ENCODE results near the gene KAT8.

Gene KAT8

GRCh38 chr16:31131841-31132271 lies 14.4 kb downstream of the KAT8 start:
- no peaks in the 10 kb centered on the region for H3K27me3 ChIP-seq
- TF ChIP-seq, protein P1, sequence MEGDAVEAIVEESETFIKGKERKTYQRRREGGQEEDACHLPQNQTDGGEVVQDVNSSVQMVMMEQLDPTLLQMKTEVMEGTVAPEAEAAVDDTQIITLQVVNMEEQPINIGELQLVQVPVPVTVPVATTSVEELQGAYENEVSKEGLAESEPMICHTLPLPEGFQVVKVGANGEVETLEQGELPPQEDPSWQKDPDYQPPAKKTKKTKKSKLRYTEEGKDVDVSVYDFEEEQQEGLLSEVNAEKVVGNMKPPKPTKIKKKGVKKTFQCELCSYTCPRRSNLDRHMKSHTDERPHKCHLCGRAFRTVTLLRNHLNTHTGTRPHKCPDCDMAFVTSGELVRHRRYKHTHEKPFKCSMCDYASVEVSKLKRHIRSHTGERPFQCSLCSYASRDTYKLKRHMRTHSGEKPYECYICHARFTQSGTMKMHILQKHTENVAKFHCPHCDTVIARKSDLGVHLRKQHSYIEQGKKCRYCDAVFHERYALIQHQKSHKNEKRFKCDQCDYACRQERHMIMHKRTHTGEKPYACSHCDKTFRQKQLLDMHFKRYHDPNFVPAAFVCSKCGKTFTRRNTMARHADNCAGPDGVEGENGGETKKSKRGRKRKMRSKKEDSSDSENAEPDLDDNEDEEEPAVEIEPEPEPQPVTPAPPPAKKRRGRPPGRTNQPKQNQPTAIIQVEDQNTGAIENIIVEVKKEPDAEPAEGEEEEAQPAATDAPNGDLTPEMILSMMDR (IDR thresholded peaks at IDR 0.05; ENCODE audit: low read depth, low read length) = no peak
- peaks cover 31% of the 10 kb centered on the region for H3K4me1 ChIP-seq
- H3K9me3 ChIP-seq = no peaks in the 10 kb centered on the region
- H3K4me3 ChIP-seq (ENCODE audit: low read depth, low read length) = no peak overlapping the region
- no peak for DNase-seq
- peaks cover 11% of the 10 kb centered on the region for H3K36me3 ChIP-seq

DNA sequence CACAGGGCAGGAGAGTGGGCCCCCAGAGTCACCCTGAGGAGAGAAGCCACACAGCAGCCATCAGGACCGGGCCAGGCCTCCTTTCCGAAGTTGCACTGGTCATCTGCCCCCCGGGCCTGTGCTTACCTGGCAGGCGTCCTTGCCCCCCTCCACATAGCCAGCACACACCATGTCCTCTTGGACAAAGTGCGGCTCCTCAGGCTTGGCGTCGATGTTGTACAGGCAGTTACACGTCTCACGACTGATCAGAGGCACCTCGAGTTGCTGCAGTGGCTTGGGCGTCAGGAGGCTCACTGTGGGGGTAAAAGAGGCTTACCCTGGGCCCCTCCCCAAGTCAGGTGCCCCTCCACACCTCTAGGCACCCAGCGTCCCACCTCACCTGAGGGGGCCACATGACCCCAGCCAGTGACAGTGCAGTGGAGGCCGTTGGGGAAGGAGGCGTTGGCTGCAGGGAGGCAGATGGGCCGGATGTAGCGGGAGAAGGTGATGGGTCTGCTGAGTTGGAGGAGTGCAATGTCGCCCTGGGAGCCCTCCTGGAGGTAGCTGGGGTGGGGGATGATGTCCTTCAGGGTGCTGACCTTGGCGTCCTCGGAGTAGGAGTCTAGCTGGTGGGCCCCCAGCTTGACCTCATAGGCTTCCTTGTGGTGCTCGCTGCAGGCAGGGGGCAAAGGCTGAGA lies 15.0 kb downstream of the KAT8 start:
- no peak for DNase-seq
- Histone ChIP-seq H3K9me3 (no peaks in the 10 kb centered on the region), H3K27me3 (no peaks in the 10 kb centered on the region), H3K4me3 (ENCODE audit: low read depth, low read length) (no peak overlapping the region), H3K36me3 (peaks cover 11% of the 10 kb centered on the region), H3K4me1 (peaks cover 31% of the 10 kb centered on the region)
- TF ChIP-seq, protein P1 (IDR thresholded peaks at IDR 0.05; ENCODE audit: low read depth, low read length) = no peak

- H3K36me3 ChIP-seq = peaks cover 11% of the 10 kb centered on the region
- H3K27me3 ChIP-seq = no peaks in the 10 kb centered on the region
- H3K4me1 ChIP-seq = peaks cover 31% of the 10 kb centered on the region
- H3K4me3 ChIP-seq (ENCODE audit: low read depth, low read length) = no peak overlapping the region
- no peaks in the 10 kb centered on the region for H3K9me3 ChIP-seq
- TF ChIP-seq, protein P1 (IDR thresholded peaks at IDR 0.05; ENCODE audit: low read depth, low read length) = no peak
- no peak for DNase-seq
Measured at GRCh38 chr16:31133046-31133501, 15.6 kb downstream of the KAT8 start.

DNA sequence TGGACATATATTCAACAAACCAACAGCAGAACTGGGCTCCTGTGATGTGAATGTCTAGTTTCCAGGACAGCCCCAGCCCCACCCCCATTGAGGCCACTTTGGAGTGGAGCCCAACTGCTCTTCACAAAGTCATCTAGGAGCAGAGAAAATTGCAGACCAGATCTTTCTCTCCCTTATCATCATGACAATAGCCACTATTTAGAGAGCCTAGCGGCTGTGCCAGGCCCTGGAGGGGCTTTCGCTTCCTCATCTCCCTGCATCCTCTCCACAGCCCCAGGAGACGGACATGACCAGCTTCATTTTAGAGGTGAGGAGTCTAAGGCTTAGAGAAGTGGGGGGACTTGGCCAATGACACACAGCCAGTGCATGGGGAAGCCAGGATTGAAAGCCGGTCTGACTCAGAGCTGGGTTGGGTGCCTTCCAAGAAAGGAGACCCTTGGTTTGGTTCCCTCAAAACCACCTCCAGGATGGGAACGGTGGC lies 16.7 kb downstream of the KAT8 start:
- Histone ChIP-seq H3K4me3 (ENCODE audit: low read depth, low read length) (peak overlapping the region; percentile 46), H3K9me3 (no peaks in the 10 kb centered on the region), H3K4me1 (peaks cover 37% of the 10 kb centered on the region), H3K36me3 (peaks cover 11% of the 10 kb centered on the region), H3K27me3 (no peaks in the 10 kb centered on the region)
- DNase-seq = peak; percentile 84
- TF ChIP-seq, protein P1 (IDR thresholded peaks at IDR 0.05; ENCODE audit: low read depth, low read length) = no peak

DNA sequence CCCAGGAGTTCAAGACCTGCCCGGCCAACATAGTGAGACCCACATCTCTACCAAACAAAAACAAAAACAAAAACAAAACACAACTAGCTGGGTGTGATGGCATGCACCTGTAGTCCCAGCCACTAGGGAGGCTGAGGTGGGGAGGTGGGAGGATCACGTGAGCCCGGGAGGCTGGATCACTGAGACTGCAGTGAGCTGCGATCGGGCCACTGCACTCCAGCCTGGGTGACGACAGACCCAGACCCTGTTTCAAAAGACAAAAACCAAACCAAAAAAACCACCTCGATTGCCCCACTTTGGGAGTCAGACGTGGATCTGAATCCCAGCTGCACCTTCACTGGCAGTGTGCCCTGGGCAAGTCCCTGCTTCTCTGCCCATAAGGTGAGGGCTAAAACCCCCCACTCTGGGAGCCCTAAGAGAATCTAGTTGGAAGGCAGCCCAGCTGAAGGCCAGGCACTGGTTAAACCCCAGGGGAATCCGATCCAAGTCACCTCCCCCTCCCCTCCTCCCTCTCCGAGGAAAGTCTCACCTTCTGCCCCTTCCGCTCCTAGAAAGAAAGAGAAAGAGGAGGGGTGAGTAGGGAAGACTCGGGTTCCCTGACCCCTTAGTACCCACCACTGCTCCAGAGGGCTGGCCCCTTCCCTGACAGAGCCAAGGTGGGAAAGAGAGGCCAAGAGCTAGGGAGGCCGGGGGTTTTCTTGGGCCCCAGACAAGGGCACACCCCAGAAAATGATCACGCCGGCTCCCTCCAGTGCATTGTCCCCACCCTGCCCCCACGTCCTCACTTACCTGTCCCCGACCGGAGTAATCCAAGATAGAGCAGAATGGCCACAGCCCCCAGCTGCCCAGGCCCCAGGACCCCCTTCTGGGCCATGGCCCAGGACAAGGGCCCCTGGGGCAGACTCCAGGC lies 17.4 kb downstream of the KAT8 start:
- Histone ChIP-seq H3K4me1 (peaks cover 41% of the 10 kb centered on the region), H3K4me3 (ENCODE audit: low read depth, low read length) (peak overlapping the region; percentile 46), H3K36me3 (peaks cover 8% of the 10 kb centered on the region; the same call in 1 of the 2 replicates), H3K9me3 (no peaks in the 10 kb centered on the region), H3K27me3 (no peaks in the 10 kb centered on the region)
- TF ChIP-seq, protein P1 (IDR thresholded peaks at IDR 0.05; ENCODE audit: low read depth, low read length) = no peak
- peak; percentile 64 for DNase-seq
